Adrenal gland (tissue), 5 donors: ENCODE measurements around the gene SLC38A5.
"Not testable (repeated sequence)": the region's sequence is repeated elsewhere in the genome, so short reads cannot be mapped to it uniquely, and the experiment has no call there.

ENCODE experiments used
- POLR2A ChIP-seq, 2 donors: fragments of 450-650 bp; IDR thresholded peaks; one replicate each; pipeline ENCODE4 v1.6.1; 2017; ENCODE audit warnings: antibody characterized with exemption in 2 of 2, mild to moderate bottlenecking in 2 of 2, moderate library complexity in 1 of 2
- TF ChIP-seq, protein P1 (sequence below), 6 experiments: fragments of 450-650 bp in 4 of 6; fragments of 200-600 bp in 2 of 6; sonication (generic) in 1 of 6; IDR thresholded peaks; 1 replicate in 5 of 6; 2 replicates in 1 of 6; pipeline versions ENCODE4 v1.5.1 to v1.8.0; 2016 to 2021; ENCODE audit warnings: antibody characterized with exemption in 6 of 6, mild to moderate bottlenecking in 2 of 6, moderate library complexity in 1 of 6
- donor health status: DM: no; HTN: no; CAD: no.

DNA sequence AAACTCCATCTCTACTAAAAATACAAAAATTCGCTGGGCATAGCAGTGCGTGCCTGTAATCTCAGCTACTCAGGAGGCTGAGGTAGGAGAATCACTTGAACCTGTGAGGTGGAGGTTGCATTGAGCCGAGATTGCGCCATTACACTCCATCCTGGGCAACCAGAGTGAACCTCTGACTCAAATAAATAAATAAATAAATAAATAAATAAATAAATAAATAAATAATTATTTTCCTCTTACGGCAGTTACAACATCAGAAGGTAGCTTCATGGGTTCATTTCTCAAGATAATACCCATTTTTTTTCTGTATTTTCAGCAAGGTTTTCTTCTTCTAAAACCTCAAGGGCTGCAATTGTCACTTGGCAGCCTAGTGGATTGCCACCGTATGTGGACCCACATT, 22.9 kb downstream of the SLC38A5 start:
- TF ChIP-seq, protein P1, sequence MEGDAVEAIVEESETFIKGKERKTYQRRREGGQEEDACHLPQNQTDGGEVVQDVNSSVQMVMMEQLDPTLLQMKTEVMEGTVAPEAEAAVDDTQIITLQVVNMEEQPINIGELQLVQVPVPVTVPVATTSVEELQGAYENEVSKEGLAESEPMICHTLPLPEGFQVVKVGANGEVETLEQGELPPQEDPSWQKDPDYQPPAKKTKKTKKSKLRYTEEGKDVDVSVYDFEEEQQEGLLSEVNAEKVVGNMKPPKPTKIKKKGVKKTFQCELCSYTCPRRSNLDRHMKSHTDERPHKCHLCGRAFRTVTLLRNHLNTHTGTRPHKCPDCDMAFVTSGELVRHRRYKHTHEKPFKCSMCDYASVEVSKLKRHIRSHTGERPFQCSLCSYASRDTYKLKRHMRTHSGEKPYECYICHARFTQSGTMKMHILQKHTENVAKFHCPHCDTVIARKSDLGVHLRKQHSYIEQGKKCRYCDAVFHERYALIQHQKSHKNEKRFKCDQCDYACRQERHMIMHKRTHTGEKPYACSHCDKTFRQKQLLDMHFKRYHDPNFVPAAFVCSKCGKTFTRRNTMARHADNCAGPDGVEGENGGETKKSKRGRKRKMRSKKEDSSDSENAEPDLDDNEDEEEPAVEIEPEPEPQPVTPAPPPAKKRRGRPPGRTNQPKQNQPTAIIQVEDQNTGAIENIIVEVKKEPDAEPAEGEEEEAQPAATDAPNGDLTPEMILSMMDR (IDR thresholded peaks at IDR 0.05): not testable (repeated sequence)
- TF ChIP-seq POLR2A (IDR thresholded peaks at IDR 0.05): not testable (repeated sequence)
